H1 (cell line): ENCODE results near the gene ZNF648. TPM values are rescaled to one million over a fixed set of nuclear protein-coding genes. Genes with fewer than 3 reads are reported as not detected.
A peak's percentile ranks its signal among the peaks of the same experiment; 100 is the strongest.

Source experiments
- CTBP2 ChIP-seq: IDR thresholded peaks from 2 replicates; pipeline ENCODE4 v1.7.0; 2011; ENCODE audit warnings: borderline replicate concordance, mild to moderate bottlenecking, moderate library complexity, mixed read lengths, low read length; ENCODE audit not compliant: insufficient read depth, insufficient read length
- E2F6 ChIP-seq: IDR thresholded peaks from 2 replicates; pipeline ENCODE4 v1.6.1; 2012; ENCODE audit warnings: inconsistent platforms
- EZH2 ChIP-seq: fragments of 200-600 bp; sonication (generic); IDR thresholded peaks from 2 replicates; pipeline ENCODE4 v1.7.1; 2012; ENCODE audit warnings: low read depth, mild to moderate bottlenecking, moderate library complexity, low read length, inconsistent platforms; ENCODE audit not compliant: severe bottlenecking
- HDAC6 ChIP-seq: IDR thresholded peaks from one replicate; pipeline ENCODE4 v1.7.1; 2012; ENCODE audit warnings: low read depth, mild to moderate bottlenecking, inconsistent platforms, low read length, moderate library complexity
- TAF1 ChIP-seq: IDR thresholded peaks from 2 replicates; pipeline ENCODE4 v1.6.1; 2011; ENCODE audit warnings: mild to moderate bottlenecking, low read depth, low read length
- polyA plus RNA-seq, 7 experiments: library from polyadenylated mRNA; depleted of rRNA in 3 of 7; stranded (reverse) in 5 of 7; unstranded in 2 of 7; fragments of >200 nt in 5 of 7; fragments of 200-250 nt in 2 of 7; gene quantifications; 1 replicate in 5 of 7; 2 replicates in 1 of 7; 4 replicates in 1 of 7; pipeline versions ENCODE4 v1.2.1 to v1.2.3, GENCODE V29; 2011 to 2013; ENCODE audit warnings: missing spikeins in 2 of 7, mixed read lengths in 2 of 7
- total RNA-seq: library from RNA; stranded (reverse); fragmentation: NEBNext Ultra II Directional; extraction: Animal tissue kit (Norgen Biotek cat#: 25700); gene quantifications from 2 replicates; pipeline ENCODE4 v1.2.1, GENCODE V29; 2021
- TF ChIP-seq, protein P1 (sequence below): IDR thresholded peaks from 2 replicates; pipeline ENCODE4 v1.6.1; 2012; ENCODE audit warnings: inconsistent platforms

ZNF648 gene
- total and polyA plus RNA-seq, 2 of the 8 experiments (the other 6 are each of a cell fraction or from before 2014, with no cell fraction given): 0.20 to 0.53 TPM

- TF ChIP-seq E2F6 (no peak), TAF1 (no peak), HDAC6 (no peak), CTBP2 (no peak), EZH2 (no peak)
- TF ChIP-seq, protein P1, sequence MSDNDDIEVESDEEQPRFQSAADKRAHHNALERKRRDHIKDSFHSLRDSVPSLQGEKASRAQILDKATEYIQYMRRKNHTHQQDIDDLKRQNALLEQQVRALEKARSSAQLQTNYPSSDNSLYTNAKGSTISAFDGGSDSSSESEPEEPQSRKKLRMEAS: peak; percentile 32; the same call in 1 of the 2 replicates
Measured at GRCh38 chr1:182061594-182061993, at the start of gene ZNF648 (continued).
